ENCODE results near the gene AFMID.

Gene AFMID

DNA sequence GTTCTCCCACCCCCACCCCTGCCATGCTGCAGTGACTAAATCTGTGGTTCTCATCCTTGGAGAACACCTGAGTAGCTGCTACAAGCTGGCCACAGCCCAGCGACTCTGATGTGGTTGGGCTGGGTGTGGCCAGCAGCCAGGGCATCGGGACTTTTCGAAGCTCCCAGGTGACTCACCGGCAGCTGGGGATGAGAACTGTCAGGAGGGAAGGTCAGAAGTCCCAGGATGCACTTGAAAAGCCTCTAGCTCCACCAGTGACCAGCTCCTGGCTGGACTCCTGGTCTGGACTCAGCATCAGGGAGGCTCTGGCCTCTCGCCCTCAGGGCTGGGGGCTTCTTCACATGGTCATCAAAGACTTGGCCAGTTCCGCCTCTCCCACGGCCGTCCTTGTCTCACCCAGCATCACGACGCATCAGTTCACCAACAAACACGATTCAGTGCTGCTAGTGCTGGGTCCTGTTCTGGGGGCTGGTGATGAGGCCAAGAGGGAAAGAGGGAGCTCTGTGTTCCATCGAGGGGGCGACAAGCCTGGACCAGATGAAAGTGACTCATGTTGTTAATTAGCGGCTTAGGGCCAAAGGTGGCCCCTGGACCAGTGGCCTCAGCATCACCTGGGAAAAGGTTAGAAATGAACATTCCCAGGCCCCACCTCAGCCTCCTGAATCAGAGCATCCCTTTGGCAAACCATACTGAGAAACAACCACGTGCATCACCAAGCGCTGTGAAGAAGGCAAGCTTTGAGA, 44.9 kb upstream of the AFMID start:
- TF ChIP-seq ZFX (IDR thresholded peaks at IDR 0.05; ENCODE audit: borderline replicate concordance) (no peak), CTCF (IDR thresholded peaks at IDR 0.05) (no peak)
- no peak overlapping the region for H3K27ac ChIP-seq

DNA sequence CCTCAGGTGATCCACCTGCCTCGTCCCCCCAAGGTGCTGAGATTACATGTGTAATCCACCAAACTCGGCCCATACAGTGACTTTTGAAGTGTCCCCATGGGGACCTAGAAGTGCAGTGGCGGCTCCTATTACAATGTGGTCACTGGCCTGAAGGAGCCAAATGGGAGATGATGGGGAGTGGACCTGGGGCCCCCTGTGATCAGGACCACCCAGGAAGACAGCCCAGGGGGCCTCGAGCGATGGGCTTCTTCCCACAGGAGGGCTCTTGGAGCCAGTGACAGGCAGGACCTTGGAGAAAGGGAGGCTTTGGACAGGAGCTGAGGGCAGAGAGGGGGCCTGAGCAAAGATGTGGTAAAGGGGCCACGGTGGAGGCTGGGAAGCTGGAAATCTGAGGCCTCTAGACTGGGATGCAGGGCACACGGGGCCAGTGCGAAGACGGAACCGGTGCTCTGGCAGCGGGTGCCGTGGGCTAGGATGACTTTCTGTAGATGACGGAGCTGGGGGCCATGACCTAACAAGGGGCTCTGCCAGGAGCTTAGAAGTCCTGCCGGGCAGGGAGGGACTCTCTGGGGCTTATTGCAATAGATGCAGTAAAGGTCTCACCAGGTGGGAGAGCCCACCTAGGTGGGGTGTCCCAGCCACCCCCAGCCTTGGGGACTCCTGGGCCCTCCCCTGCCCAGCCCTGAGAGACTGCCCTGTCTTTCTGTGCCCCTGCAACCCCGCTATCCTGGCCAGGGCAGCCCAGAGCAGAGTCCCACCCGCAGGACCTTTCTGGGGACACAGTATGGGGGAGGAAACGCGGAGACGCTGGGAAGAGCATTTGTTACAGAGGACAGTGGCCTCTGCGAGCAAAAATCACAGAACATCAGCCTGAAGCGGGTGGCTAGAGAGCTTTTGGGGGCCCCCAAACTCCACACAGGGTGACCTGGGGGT, 43.7 kb upstream of the AFMID start:
- H3K27ac ChIP-seq, result no peak overlapping the region
- TF ChIP-seq CTCF (IDR thresholded peaks at IDR 0.05) (no peak), ZFX (IDR thresholded peaks at IDR 0.05; ENCODE audit: borderline replicate concordance) (no peak)

GRCh38 chr17:78144147-78144719, 42.9 kb upstream of the AFMID start:
- TF ChIP-seq CTCF (IDR thresholded peaks at IDR 0.05), result no peak
- no peak for TF ChIP-seq ZFX (IDR thresholded peaks at IDR 0.05; ENCODE audit: borderline replicate concordance)
- no peak overlapping the region for H3K27ac ChIP-seq

- no peak for TF ChIP-seq ZFX (IDR thresholded peaks at IDR 0.05; ENCODE audit: borderline replicate concordance)
- no peak for TF ChIP-seq CTCF (IDR thresholded peaks at IDR 0.05)
- H3K27ac ChIP-seq, result no peak overlapping the region
Observed at GRCh38 chr17:78144736-78145641, 42.2 kb upstream of the AFMID start.

GRCh38 chr17:78146471-78146869, 40.7 kb upstream of the AFMID start:
- TF ChIP-seq CTCF (IDR thresholded peaks at IDR 0.05) (no peak), ZFX (IDR thresholded peaks at IDR 0.05; ENCODE audit: borderline replicate concordance) (no peak)
- H3K27ac ChIP-seq, result no peak overlapping the region

DNA sequence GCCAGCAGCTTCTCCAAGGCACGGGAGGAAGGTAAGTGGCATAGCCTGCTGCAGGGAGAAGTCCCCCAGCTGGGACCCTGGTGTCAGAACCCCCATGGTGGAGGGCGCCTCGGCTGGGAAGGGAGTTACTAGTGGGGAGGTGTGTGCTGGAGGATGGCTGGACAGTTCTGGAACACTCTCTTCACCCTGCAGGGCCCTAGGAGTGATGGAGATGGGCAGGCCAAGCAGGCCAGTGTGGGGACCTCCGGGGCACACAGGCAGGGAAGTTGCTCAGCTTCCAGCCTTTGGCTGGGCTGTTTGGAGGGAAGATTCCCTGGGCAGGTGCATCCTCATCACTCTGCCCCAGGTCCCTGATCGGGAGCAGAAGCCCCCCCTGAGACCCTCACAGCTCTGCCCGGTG, 40.3 kb upstream of the AFMID start:
- no peak overlapping the region for H3K27ac ChIP-seq

More for the DNA sequence above, 40.3 kb upstream of the AFMID start:
- TF ChIP-seq ZFX (IDR thresholded peaks at IDR 0.05; ENCODE audit: borderline replicate concordance) (no peak), CTCF (IDR thresholded peaks at IDR 0.05) (no peak)

Measured in 22Rv1 (cell line).